Activated T-helper 17 cell treated with anti-CD3 and anti-CD28 coated beads, Interleukin-2, amount 50 U/mL, for 72 hours (primary cell): Measurements from ENCODE around the gene LILRB2. TPM values are rescaled to one million over a fixed set of nuclear protein-coding genes. Genes with fewer than 3 reads are reported as not detected.
"Not testable (repeated sequence)": the region's sequence is repeated elsewhere in the genome, so short reads cannot be mapped to it uniquely, and the experiment has no call there.

Experiments
- ATAC-seq: fragments of 150-1000 bp; cut with Tn5 transposase; replicated peaks from 2 replicates; pipeline ENCODE4 v1.10.0; 2021; ENCODE audit warnings: mild to moderate bottlenecking, moderate library complexity
- H3K27ac Mint-ChIP-seq: one replicate; pipeline ENCODE4 v1.8.0; 2022; ENCODE audit warnings: mixed read lengths
- H3K27me3 Mint-ChIP-seq: one replicate; pipeline ENCODE4 v1.8.0; 2022; ENCODE audit warnings: mixed read lengths
- H3K36me3 Mint-ChIP-seq: one replicate; pipeline ENCODE4 v1.8.0; 2022; ENCODE audit warnings: low read depth, mild to moderate bottlenecking, mixed read lengths
- H3K4me1 Mint-ChIP-seq: one replicate; pipeline ENCODE4 v1.8.0; 2022; ENCODE audit warnings: mixed read lengths
- H3K4me3 Mint-ChIP-seq: one replicate; pipeline ENCODE4 v1.8.0; 2022; ENCODE audit warnings: mild to moderate bottlenecking, mixed read lengths
- H3K9me3 Mint-ChIP-seq: one replicate; pipeline ENCODE4 v1.8.0; 2022; ENCODE audit warnings: mixed read lengths
- total RNA-seq, 2 donors: library from RNA; stranded (reverse); gene quantifications; one replicate each; pipeline ENCODE4 v1.2.3, GENCODE V29; 2022

LILRB2 gene
- total RNA-seq, 2 donors from 2014 or later: not detected

- Mint-ChIP-seq H3K36me3 (no peaks in the 10 kb centered on the region), H3K9me3 (no peaks in the 10 kb centered on the region), H3K4me1 (no peaks in the 10 kb centered on the region), H3K4me3 (no peak within 1 kb of the TSS), H3K27ac (no peak within 1 kb of the TSS), H3K27me3 (peaks cover 21% of the 10 kb centered on the region)
- no peak for ATAC-seq
Observed at GRCh38 chr19:54312436-54313377, 31.8 kb upstream of the LILRB2 start, which contains the start of gene LILRA5. Gene LILRA5, minus strand, starts transcription at chr19:54313166. Its CDS starts 147 bp downstream, at chr19:54313019.

- no peak for ATAC-seq
- Mint-ChIP-seq H3K36me3 (no peaks in the 10 kb centered on the region), H3K27me3 (peaks cover 17% of the 10 kb centered on the region), H3K4me1 (no peaks in the 10 kb centered on the region), H3K27ac (no peak overlapping the region), H3K9me3 (no peaks in the 10 kb centered on the region), H3K4me3 (no peak overlapping the region)
Observed at GRCh38 chr19:54312011-54312410, 31.1 kb upstream of the LILRB2 start.

GRCh38 chr19:54311486-54311885 lies 30.6 kb upstream of the LILRB2 start:
- H3K4me3 Mint-ChIP-seq: no peak overlapping the region
- no peak for ATAC-seq
- H3K4me1 Mint-ChIP-seq: no peaks in the 10 kb centered on the region
- H3K9me3 Mint-ChIP-seq: no peaks in the 10 kb centered on the region
- no peaks in the 10 kb centered on the region for H3K36me3 Mint-ChIP-seq
- peaks cover 17% of the 10 kb centered on the region for H3K27me3 Mint-ChIP-seq
- H3K27ac Mint-ChIP-seq: no peak overlapping the region

- no peak overlapping the region for H3K4me3 Mint-ChIP-seq
- H3K27me3 Mint-ChIP-seq: peaks cover 17% of the 10 kb centered on the region
- H3K36me3 Mint-ChIP-seq: no peaks in the 10 kb centered on the region
- ATAC-seq: no peak
- H3K9me3 Mint-ChIP-seq: no peaks in the 10 kb centered on the region
- no peak overlapping the region for H3K27ac Mint-ChIP-seq
- H3K4me1 Mint-ChIP-seq: no peaks in the 10 kb centered on the region
Observed at GRCh38 chr19:54310543-54310942, 29.6 kb upstream of the LILRB2 start.

GRCh38 chr19:54309811-54310210 lies 28.9 kb upstream of the LILRB2 start:
- Mint-ChIP-seq H3K4me1 (peaks cover 4% of the 10 kb centered on the region), H3K36me3 (no peaks in the 10 kb centered on the region), H3K9me3 (peaks cover 2% of the 10 kb centered on the region), H3K4me3 (no peak overlapping the region), H3K27me3 (peaks cover 17% of the 10 kb centered on the region), H3K27ac (no peak overlapping the region)
- no peak for ATAC-seq

GRCh38 chr19:54307389-54308020 lies 26.6 kb upstream of the LILRB2 start:
- no peak for ATAC-seq
- H3K4me1 Mint-ChIP-seq: peaks cover 7% of the 10 kb centered on the region
- H3K9me3 Mint-ChIP-seq: peaks cover 4% of the 10 kb centered on the region
- H3K36me3 Mint-ChIP-seq: no peaks in the 10 kb centered on the region
- H3K27me3 Mint-ChIP-seq: peaks cover 9% of the 10 kb centered on the region
- H3K27ac Mint-ChIP-seq: no peak overlapping the region
- no peak overlapping the region for H3K4me3 Mint-ChIP-seq

- Mint-ChIP-seq H3K27ac (peak overlapping the region; percentile 29), H3K36me3 (no peaks in the 10 kb centered on the region), H3K4me1 (peaks cover 7% of the 10 kb centered on the region), H3K4me3 (no peak overlapping the region), H3K9me3 (peaks cover 4% of the 10 kb centered on the region), H3K27me3 (peaks cover 2% of the 10 kb centered on the region)
- ATAC-seq: no peak
Observed at GRCh38 chr19:54305141-54305540, 24.2 kb upstream of the LILRB2 start.

- ATAC-seq: no peak
- no peak overlapping the region for H3K27ac Mint-ChIP-seq
- peaks cover 6% of the 10 kb centered on the region for H3K27me3 Mint-ChIP-seq
- no peaks in the 10 kb centered on the region for H3K36me3 Mint-ChIP-seq
- no peak overlapping the region for H3K4me3 Mint-ChIP-seq
- H3K4me1 Mint-ChIP-seq: peaks cover 10% of the 10 kb centered on the region
- peaks cover 4% of the 10 kb centered on the region for H3K9me3 Mint-ChIP-seq
Observed at GRCh38 chr19:54302257-54302656, 21.3 kb upstream of the LILRB2 start.

- no peaks in the 10 kb centered on the region for H3K36me3 Mint-ChIP-seq
Observed at GRCh38 chr19:54299515-54299914, 18.6 kb upstream of the LILRB2 start.

GRCh38 chr19:54299126-54299498 lies 18.2 kb upstream of the LILRB2 start:
- Mint-ChIP-seq H3K36me3 (no peaks in the 10 kb centered on the region), H3K9me3 (no peaks in the 10 kb centered on the region), H3K4me1 (peaks cover 3% of the 10 kb centered on the region), H3K4me3 (no peak overlapping the region), H3K27ac (no peak overlapping the region), H3K27me3 (peaks cover 6% of the 10 kb centered on the region)
- ATAC-seq: no peak

More at GRCh38 chr19:54299515-54299914, 18.6 kb upstream of the LILRB2 start:
- Mint-ChIP-seq H3K4me1 (peaks cover 3% of the 10 kb centered on the region), H3K27ac (no peak overlapping the region), H3K4me3 (no peak overlapping the region), H3K9me3 (no peaks in the 10 kb centered on the region), H3K27me3 (peaks cover 6% of the 10 kb centered on the region)
- ATAC-seq: no peak

- H3K27ac Mint-ChIP-seq: no peak overlapping the region
- peaks cover 3% of the 10 kb centered on the region for H3K4me1 Mint-ChIP-seq
- ATAC-seq: no peak
- no peaks in the 10 kb centered on the region for H3K36me3 Mint-ChIP-seq
- no peaks in the 10 kb centered on the region for H3K9me3 Mint-ChIP-seq
- peaks cover 6% of the 10 kb centered on the region for H3K27me3 Mint-ChIP-seq
- no peak overlapping the region for H3K4me3 Mint-ChIP-seq
Observed at GRCh38 chr19:54298357-54299125, 17.6 kb upstream of the LILRB2 start.

GRCh38 chr19:54297759-54298305 lies 16.9 kb upstream of the LILRB2 start:
- H3K9me3 Mint-ChIP-seq: no peaks in the 10 kb centered on the region
- no peaks in the 10 kb centered on the region for H3K36me3 Mint-ChIP-seq
- no peak overlapping the region for H3K4me3 Mint-ChIP-seq
- peaks cover 6% of the 10 kb centered on the region for H3K27me3 Mint-ChIP-seq
- no peak overlapping the region for H3K27ac Mint-ChIP-seq
- peaks cover 3% of the 10 kb centered on the region for H3K4me1 Mint-ChIP-seq
- no peak for ATAC-seq

GRCh38 chr19:54294539-54294938 lies 13.6 kb upstream of the LILRB2 start:
- Mint-ChIP-seq H3K4me3 (no peak overlapping the region), H3K27ac (no peak overlapping the region), H3K27me3 (peaks cover 9% of the 10 kb centered on the region), H3K9me3 (no peaks in the 10 kb centered on the region), H3K4me1 (peaks cover 3% of the 10 kb centered on the region), H3K36me3 (no peaks in the 10 kb centered on the region)
- no peak for ATAC-seq

GRCh38 chr19:54289160-54289559 lies 8.2 kb upstream of the LILRB2 start:
- ATAC-seq, H3K9me3 Mint-ChIP-seq, H3K4me1 Mint-ChIP-seq, H3K4me3 Mint-ChIP-seq, H3K36me3 Mint-ChIP-seq, H3K27ac Mint-ChIP-seq: not testable (repeated sequence)
- peaks cover 11% of the 10 kb centered on the region for H3K27me3 Mint-ChIP-seq
